Endothelial cell of umbilical vein (primary cell): Measurements from ENCODE around the gene ZNF319. TPM values are rescaled to one million over a fixed set of nuclear protein-coding genes. Genes with fewer than 3 reads are reported as not detected.
A peak's percentile ranks its signal among the peaks of the same experiment; 100 is the strongest.

Source experiments
- BruUV-seq: library from RNA; stranded (reverse); fragments of 400-500 nt; replicated peaks from 2 replicates; lab custom pipeline; 2021; lab: Mats Ljungman, UMichigan
- CTCF ChIA-PET: fragments of 300-600, 350-600 bp; sonication (Branson Sonifier 250); formaldehyde crosslinking; loops from one replicate; lab custom pipeline; 2021; ENCODE audit warnings: antibody characterized with exemption, inconsistent platforms; lab: Charles Lee
- POLR2A ChIA-PET: fragments of 300-600, 350-600 bp; sonication (Branson Sonifier 250); formaldehyde crosslinking; loops from one replicate; lab custom pipeline; 2021; ENCODE audit warnings: antibody characterized with exemption, inconsistent platforms; lab: Charles Lee
- DNase-seq: peaks from one replicate; pipeline ENCODE4 v3.0.0-alpha.2; 2011; ENCODE audit warnings: low read depth, low spot score
- FAIRE-seq: peaks from 2 replicates; lab custom pipeline; 2011; peaks lifted over from hg19 to GRCh38; lab: Jason Lieb, UNC
- H2AFZ ChIP-seq: 2 replicates; pipeline ENCODE4 v1.6.0; 2012; ENCODE audit warnings: low read depth, low read length, control low read depth, inconsistent platforms
- H3K27ac ChIP-seq: 2 replicates; pipeline ENCODE4 v1.5.1; 2011; ENCODE audit warnings: low read depth, mild to moderate bottlenecking, control low read depth, low read length, moderate library complexity; ENCODE audit not compliant: insufficient read depth
- H3K27me3 ChIP-seq, 2 experiments: 2 replicates each; pipeline versions ENCODE4 v1.6.0 to v1.6.1; 2011; ENCODE audit warnings: low read length in 2 of 2, mixed read lengths in 1 of 2; ENCODE audit not compliant: control insufficient read depth in 2 of 2, insufficient read depth in 2 of 2
- H3K36me3 ChIP-seq, 2 experiments: 2 replicates in 1 of 2; 3 replicates in 1 of 2; pipeline ENCODE4 v1.5.1; 2011; ENCODE audit warnings: low read length in 2 of 2, mild to moderate bottlenecking in 1 of 2, moderate library complexity in 1 of 2; ENCODE audit not compliant: control insufficient read depth in 2 of 2, insufficient read depth in 2 of 2; ENCODE audit errors: extremely low read depth in 1 of 2
- H3K4me1 ChIP-seq: 3 replicates; pipeline ENCODE4 v1.5.1; 2011; ENCODE audit warnings: mild to moderate bottlenecking, low read length; ENCODE audit not compliant: control insufficient read depth, insufficient read depth; ENCODE audit errors: extremely low read depth
- H3K4me2 ChIP-seq: 2 replicates; pipeline ENCODE4 v1.6.1; 2011; ENCODE audit warnings: low read length, control low read depth, mixed read lengths; ENCODE audit not compliant: insufficient read depth
- H3K4me3 ChIP-seq, 3 experiments: fragments of 200-600 bp in 1 of 3; sonication (generic), shearing (Covaris generic) in 1 of 3; replicated peaks in 1 of 3; 2 replicates each; pipeline ENCODE4 v1.5.1; 2011 to 2016; ENCODE audit warnings: control low read depth in 3 of 3, low read length in 3 of 3, mild to moderate bottlenecking in 2 of 3, inconsistent platforms in 1 of 3, low read depth in 1 of 3, moderate library complexity in 1 of 3; ENCODE audit not compliant: insufficient read depth in 1 of 3
- H3K79me2 ChIP-seq: 2 replicates; pipeline ENCODE4 v1.6.0; 2012; ENCODE audit warnings: low read length, inconsistent platforms; ENCODE audit not compliant: control insufficient read depth, insufficient read depth
- H3K9ac ChIP-seq: replicated peaks from 2 replicates; pipeline ENCODE3; 2011; ENCODE audit warnings: low read length, control low read depth; ENCODE audit not compliant: insufficient read depth; ENCODE audit errors: extremely low read depth
- H3K9me1 ChIP-seq: replicated peaks from 3 replicates; pipeline ENCODE4 v1.6.0; 2011; ENCODE audit warnings: mild to moderate bottlenecking, low read length; ENCODE audit not compliant: control insufficient read depth, insufficient read depth; ENCODE audit errors: extremely low read depth
- H3K9me3 ChIP-seq: replicated peaks from 2 replicates; pipeline ENCODE4 v1.5.1; 2012; ENCODE audit warnings: low read length, inconsistent platforms; ENCODE audit not compliant: control insufficient read depth, insufficient read depth
- H4K20me1 ChIP-seq: replicated peaks from 2 replicates; pipeline ENCODE3; 2011; ENCODE audit warnings: mild to moderate bottlenecking, low read length; ENCODE audit not compliant: control insufficient read depth, insufficient read depth; ENCODE audit errors: extremely low read depth
- EZH2 ChIP-seq: IDR thresholded peaks from 2 replicates; pipeline ENCODE4 v1.6.1; 2012; ENCODE audit warnings: borderline replicate concordance, low read depth, mild to moderate bottlenecking, moderate library complexity, low read length, inconsistent platforms; ENCODE audit not compliant: severe bottlenecking
- GATA2 ChIP-seq: IDR thresholded peaks from 2 replicates; pipeline ENCODE4 v1.7.0; 2011; ENCODE audit warnings: low read depth, mild to moderate bottlenecking, moderate library complexity, mixed read lengths, low read length; ENCODE audit not compliant: insufficient read length, insufficient read depth
- POLR2AphosphoS5 ChIP-seq: IDR thresholded peaks from 2 replicates; pipeline ENCODE4 v1.6.1; 2012; ENCODE audit warnings: low read depth, mild to moderate bottlenecking, control low read depth, low read length, moderate library complexity; ENCODE audit not compliant: insufficient read depth
- dilution Hi-C: fragments of 300-500 bp; cut with MboI; formaldehyde crosslinking; loops from one replicate; pipeline ENCODE4 v1.15.0; 2019; ENCODE audit warnings: low sequenced_read_pairs; ENCODE audit not compliant: extremely low pct_ligation_motif_present
- intact Hi-C: fragments of 100-400 bp; cut with micrococcal nuclease; formaldehyde crosslinking; loops from one replicate; pipeline ENCODE4 v1.10.0; 2022
- polyA plus RNA-seq, 4 experiments: library from polyadenylated mRNA; depleted of rRNA in 3 of 4; stranded (reverse) in 3 of 4; unstranded in 1 of 4; fragments of >200 nt; gene quantifications; 2 replicates each; pipeline versions ENCODE4 v1.2.1 to v1.2.3, GENCODE V29; 2011 to 2012; ENCODE audit warnings: missing spikeins in 1 of 4
- total RNA-seq: library from RNA; stranded (reverse); gene quantifications from 2 replicates; pipeline ENCODE4 v1.2.3, GENCODE V29; 2021

The ZNF319 gene
- total and polyA plus RNA-seq, 2 donors (not counting 3 experiments of a cell fraction or from before 2014, with no cell fraction given): 5.4 to 9.9 TPM

- H4K20me1 ChIP-seq: no peaks in the 10 kb centered on the region
- H3K9me1 ChIP-seq: no peaks in the 10 kb centered on the region
- DNase-seq: peak; percentile 55
- H3K4me2 ChIP-seq: peak within 1 kb of the TSS; percentile 84
- peak; percentile 35 for TF ChIP-seq POLR2AphosphoS5
- TF ChIP-seq EZH2: peak; percentile 5
- TF ChIP-seq GATA2: no peak
- H3K79me2 ChIP-seq: no peaks in the 10 kb centered on the region
- H3K36me3 ChIP-seq: no peaks in the 10 kb centered on the region
- BruUV-seq: no TSS peak
- H3K27me3 ChIP-seq: peaks cover 0 to 8% of the 10 kb centered on the region in 2 experiments
- H3K9ac ChIP-seq: no peak within 1 kb of the TSS
- ChIA-PET CTCF (interaction anchor here (0.9 to 5.6 kb wide), 8 partner anchors 71 to 462 kb away, joined by 3 to 81 read pairs (median 6); partner anchors contain the start of gene CFAP20), POLR2A (interaction anchor here (1.0 to 2.0 kb wide), 2 partner anchors 96 to 104 kb away, joined by 3 to 8 read pairs; partner anchors contain the start of gene CFAP20)
- H3K4me1 ChIP-seq: peaks cover 19% of the 10 kb centered on the region
- H3K27ac ChIP-seq: no peak within 1 kb of the TSS
- FAIRE-seq: peak; percentile 81
- no peaks in the 10 kb centered on the region for H3K9me3 ChIP-seq
- H3K4me3 ChIP-seq: peak within 1 kb of the TSS; percentile 44 to 64 (median 51)
- intact Hi-C loops: loop anchor here (1.0 to 2.0 kb wide), 3 partner anchors 56 to 97 kb away; no protein-coding TSS in a partner anchor
- peak within 1 kb of the TSS; percentile 81 for H2AFZ ChIP-seq
- dilution Hi-C loops: no loop called here
Observed at GRCh38 chr16:58025351-58026138, 25.1 kb upstream of the ZNF319 start, which contains the start of gene MMP15. MMP15 (plus strand) TSS chr16:58025754; CDS start chr16:58026351, 597 bp downstream.
